Activated CD4-positive, CD25-positive, alpha-beta regulatory T cell treated with anti-CD3 and anti-CD28 coated beads, Interleukin-2, amount 50 U/mL, for 24 hours (primary cell): ENCODE measurements around the gene PAEP.

Source experiments
- ATAC-seq, 2 donors: fragments of 150-1000 bp; cut with Tn5 transposase; one replicate each; pipeline ENCODE4 v1.10.0; 2021; ENCODE audit warnings: mild to moderate bottlenecking in 1 of 2, moderate library complexity in 1 of 2

PAEP gene

GRCh38 chr9:135551456-135551855, 10.1 kb upstream of the PAEP start:
- ATAC-seq, result no peak

- ATAC-seq, result no peak
These were observed 9.4 kb upstream of the PAEP start for GRCh38 chr9:135552021-135552697.

- no peak for ATAC-seq
These were observed 8.8 kb upstream of the PAEP start for GRCh38 chr9:135552698-135553171.

GRCh38 chr9:135554718-135555117, 6.8 kb upstream of the PAEP start:
- no peak for ATAC-seq

GRCh38 chr9:135555203-135555602, 6.4 kb upstream of the PAEP start:
- no peak for ATAC-seq

GRCh38 chr9:135555910-135556309, 5.6 kb upstream of the PAEP start:
- ATAC-seq, result no peak

GRCh38 chr9:135559606-135560005, 1.9 kb upstream of the PAEP start:
- ATAC-seq, result no peak

- ATAC-seq, result no peak
These were observed 734 bp downstream of the PAEP start for GRCh38 chr9:135562235-135562745.

- no peak for ATAC-seq
These were observed 1.5 kb downstream of the PAEP start for GRCh38 chr9:135563039-135563476.

- no peak for ATAC-seq
These were observed 2.3 kb downstream of the PAEP start for GRCh38 chr9:135563858-135564257.

GRCh38 chr9:135565141-135565628, 3.6 kb downstream of the PAEP start:
- no peak for ATAC-seq

GRCh38 chr9:135565636-135566035, 4.1 kb downstream of the PAEP start:
- ATAC-seq, result no peak

GRCh38 chr9:135566552-135566951, 5.0 kb downstream of the PAEP start:
- ATAC-seq, result no peak

- ATAC-seq, result no peak
These were observed 5.8 kb downstream of the PAEP start for GRCh38 chr9:135567311-135567710.

- ATAC-seq, result no peak
These were observed 6.5 kb downstream of the PAEP start for GRCh38 chr9:135568026-135568425.

- ATAC-seq, result no peak
These were observed 8.9 kb downstream of the PAEP start for GRCh38 chr9:135570456-135570855.

- no peak for ATAC-seq
These were observed 10.7 kb downstream of the PAEP start for GRCh38 chr9:135572233-135572632.

GRCh38 chr9:135573124-135573523, 11.6 kb downstream of the PAEP start:
- ATAC-seq, result no peak

- ATAC-seq, result no peak
These were observed 12.8 kb downstream of the PAEP start for GRCh38 chr9:135574331-135574730.

- ATAC-seq, result no peak
These were observed 13.4 kb downstream of the PAEP start for GRCh38 chr9:135574943-135575342.

- ATAC-seq, result no peak
These were observed 14.6 kb downstream of the PAEP start for GRCh38 chr9:135575995-135576631.

GRCh38 chr9:135577256-135577655, 15.7 kb downstream of the PAEP start:
- ATAC-seq, result no peak

GRCh38 chr9:135579356-135579755, 17.8 kb downstream of the PAEP start:
- no peak for ATAC-seq
